ENCODE measurements around the gene CILP.

The CILP gene

GRCh38 chr15:65221697-65222096, 10.4 kb upstream of the CILP start:
- H3K36me3 Mint-ChIP-seq (ENCODE audit: low read depth): no peaks in the 10 kb centered on the region
- H3K27me3 Mint-ChIP-seq (ENCODE audit: low read depth, poor library complexity): peaks cover 11% of the 10 kb centered on the region
- TF ChIP-seq CTCF (IDR thresholded peaks at IDR 0.05): no peak
- H3K4me1 Mint-ChIP-seq: peaks cover 10% of the 10 kb centered on the region
- no peak for DNase-seq
- no peak overlapping the region for H3K4me3 Mint-ChIP-seq
- H3K9me3 Mint-ChIP-seq: no peaks in the 10 kb centered on the region
- H3K27ac Mint-ChIP-seq: no peak overlapping the region

GRCh38 chr15:65219137-65219536, 7.9 kb upstream of the CILP start:
- Mint-ChIP-seq H3K27me3 (ENCODE audit: low read depth, poor library complexity) (peaks cover 18% of the 10 kb centered on the region), H3K4me3 (no peak overlapping the region), H3K36me3 (ENCODE audit: low read depth) (no peaks in the 10 kb centered on the region), H3K27ac (no peak overlapping the region), H3K4me1 (peaks cover 14% of the 10 kb centered on the region), H3K9me3 (no peaks in the 10 kb centered on the region)
- TF ChIP-seq CTCF (IDR thresholded peaks at IDR 0.05): no peak
- DNase-seq: no peak

GRCh38 chr15:65217526-65218482, 6.5 kb upstream of the CILP start:
- no peaks in the 10 kb centered on the region for H3K36me3 Mint-ChIP-seq (ENCODE audit: low read depth)
- no peak for DNase-seq
- no peak for TF ChIP-seq CTCF (IDR thresholded peaks at IDR 0.05)
- no peak overlapping the region for H3K4me3 Mint-ChIP-seq
- H3K9me3 Mint-ChIP-seq: no peaks in the 10 kb centered on the region
- no peak overlapping the region for H3K27ac Mint-ChIP-seq
- H3K4me1 Mint-ChIP-seq: peaks cover 20% of the 10 kb centered on the region
- H3K27me3 Mint-ChIP-seq (ENCODE audit: low read depth, poor library complexity): peaks cover 18% of the 10 kb centered on the region

GRCh38 chr15:65215496-65215895, 4.2 kb upstream of the CILP start:
- no peak for TF ChIP-seq CTCF (IDR thresholded peaks at IDR 0.05)
- no peak overlapping the region for H3K27ac Mint-ChIP-seq
- H3K4me3 Mint-ChIP-seq: no peak overlapping the region
- peaks cover 13% of the 10 kb centered on the region for H3K27me3 Mint-ChIP-seq (ENCODE audit: low read depth, poor library complexity)
- no peak for DNase-seq
- H3K4me1 Mint-ChIP-seq: peaks cover 39% of the 10 kb centered on the region
- no peaks in the 10 kb centered on the region for H3K36me3 Mint-ChIP-seq (ENCODE audit: low read depth)
- no peaks in the 10 kb centered on the region for H3K9me3 Mint-ChIP-seq

GRCh38 chr15:65214010-65214409, 2.7 kb upstream of the CILP start:
- H3K36me3 Mint-ChIP-seq (ENCODE audit: low read depth): no peaks in the 10 kb centered on the region
- DNase-seq: no peak
- TF ChIP-seq CTCF (IDR thresholded peaks at IDR 0.05): no peak
- H3K4me1 Mint-ChIP-seq: peaks cover 54% of the 10 kb centered on the region
- peak overlapping the region; percentile 14 for H3K27ac Mint-ChIP-seq
- H3K4me3 Mint-ChIP-seq: no peak overlapping the region
- peaks cover 13% of the 10 kb centered on the region for H3K27me3 Mint-ChIP-seq (ENCODE audit: low read depth, poor library complexity)
- H3K9me3 Mint-ChIP-seq: no peaks in the 10 kb centered on the region

- H3K27me3 Mint-ChIP-seq (ENCODE audit: low read depth, poor library complexity): peaks cover 11% of the 10 kb centered on the region
- TF ChIP-seq CTCF (IDR thresholded peaks at IDR 0.05): no peak
- no peaks in the 10 kb centered on the region for H3K36me3 Mint-ChIP-seq (ENCODE audit: low read depth)
- no peak overlapping the region for H3K4me3 Mint-ChIP-seq
- H3K9me3 Mint-ChIP-seq: no peaks in the 10 kb centered on the region
- H3K27ac Mint-ChIP-seq: no peak overlapping the region
- no peak for DNase-seq
- peaks cover 56% of the 10 kb centered on the region for H3K4me1 Mint-ChIP-seq
Measured at GRCh38 chr15:65213241-65213640, 2.0 kb upstream of the CILP start.
